Measurements from ENCODE around the gene SEMA4D. TPM values are rescaled to one million over a fixed set of nuclear protein-coding genes. Genes with fewer than 3 reads are reported as not detected.
A peak's percentile ranks its signal among the peaks of the same experiment; 100 is the strongest.

SEMA4D gene
- total RNA-seq, 1 donor from 2014 or later, result 49.9 TPM

DNA sequence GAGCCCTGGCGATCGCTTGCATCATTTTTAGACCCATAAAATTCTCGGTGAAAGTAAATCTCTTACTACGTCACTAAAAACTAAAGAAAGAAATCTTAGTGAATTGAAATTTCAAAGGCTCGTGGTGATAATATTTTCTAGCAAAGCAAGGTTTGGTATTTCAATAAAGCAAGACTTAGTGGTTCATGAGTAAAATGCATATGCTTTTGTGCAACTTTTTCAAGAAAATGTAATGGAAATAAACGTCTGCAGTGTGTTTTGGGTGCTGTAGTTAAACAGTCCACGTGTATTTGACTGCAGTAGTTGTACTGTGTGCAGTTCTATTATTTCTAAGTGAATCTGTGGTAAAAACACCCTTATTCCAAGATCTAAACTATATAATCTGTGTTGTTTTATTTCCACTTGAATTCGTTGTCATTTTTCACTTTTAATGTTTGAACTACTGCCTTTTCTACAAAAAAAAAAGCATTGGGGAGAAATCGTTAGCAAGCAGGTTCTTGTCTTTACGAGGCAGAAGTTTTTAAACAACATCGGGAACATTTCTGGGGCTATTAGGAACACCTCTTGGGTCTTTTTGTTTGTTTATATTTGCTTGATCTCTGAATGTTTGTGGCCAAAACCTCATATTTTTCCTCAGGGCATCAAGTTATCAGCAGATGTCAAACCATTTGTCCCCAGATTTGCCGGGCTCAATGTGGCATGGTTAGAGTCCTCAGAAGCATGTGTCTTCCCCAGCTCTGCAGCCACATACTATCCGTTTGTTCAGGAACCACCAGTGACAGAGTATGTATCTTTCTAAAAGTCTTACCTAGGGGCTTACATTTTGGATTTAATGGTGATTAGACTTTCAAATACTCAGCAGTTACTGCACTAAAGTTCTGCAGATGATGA, 178.7 kb downstream of the SEMA4D start:
- ATAC-seq, result no peak
- peak overlapping the region; percentile 100 for H3K27ac ChIP-seq
- peak overlapping the region; percentile 58 for H3K4me3 ChIP-seq
- peaks cover 26% of the 10 kb centered on the region for H3K36me3 ChIP-seq
- no peak for DNase-seq
- no peaks in the 10 kb centered on the region for H3K9me3 ChIP-seq
- TF ChIP-seq, protein P1, sequence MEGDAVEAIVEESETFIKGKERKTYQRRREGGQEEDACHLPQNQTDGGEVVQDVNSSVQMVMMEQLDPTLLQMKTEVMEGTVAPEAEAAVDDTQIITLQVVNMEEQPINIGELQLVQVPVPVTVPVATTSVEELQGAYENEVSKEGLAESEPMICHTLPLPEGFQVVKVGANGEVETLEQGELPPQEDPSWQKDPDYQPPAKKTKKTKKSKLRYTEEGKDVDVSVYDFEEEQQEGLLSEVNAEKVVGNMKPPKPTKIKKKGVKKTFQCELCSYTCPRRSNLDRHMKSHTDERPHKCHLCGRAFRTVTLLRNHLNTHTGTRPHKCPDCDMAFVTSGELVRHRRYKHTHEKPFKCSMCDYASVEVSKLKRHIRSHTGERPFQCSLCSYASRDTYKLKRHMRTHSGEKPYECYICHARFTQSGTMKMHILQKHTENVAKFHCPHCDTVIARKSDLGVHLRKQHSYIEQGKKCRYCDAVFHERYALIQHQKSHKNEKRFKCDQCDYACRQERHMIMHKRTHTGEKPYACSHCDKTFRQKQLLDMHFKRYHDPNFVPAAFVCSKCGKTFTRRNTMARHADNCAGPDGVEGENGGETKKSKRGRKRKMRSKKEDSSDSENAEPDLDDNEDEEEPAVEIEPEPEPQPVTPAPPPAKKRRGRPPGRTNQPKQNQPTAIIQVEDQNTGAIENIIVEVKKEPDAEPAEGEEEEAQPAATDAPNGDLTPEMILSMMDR (IDR thresholded peaks at IDR 0.05), result no peak
- intact Hi-C loops (cut with DNase I), result no loop called here
- no peaks in the 10 kb centered on the region for H3K27me3 ChIP-seq (ENCODE audit: low read depth)
- H3K4me1 ChIP-seq, result peaks cover 42% of the 10 kb centered on the region

DNA sequence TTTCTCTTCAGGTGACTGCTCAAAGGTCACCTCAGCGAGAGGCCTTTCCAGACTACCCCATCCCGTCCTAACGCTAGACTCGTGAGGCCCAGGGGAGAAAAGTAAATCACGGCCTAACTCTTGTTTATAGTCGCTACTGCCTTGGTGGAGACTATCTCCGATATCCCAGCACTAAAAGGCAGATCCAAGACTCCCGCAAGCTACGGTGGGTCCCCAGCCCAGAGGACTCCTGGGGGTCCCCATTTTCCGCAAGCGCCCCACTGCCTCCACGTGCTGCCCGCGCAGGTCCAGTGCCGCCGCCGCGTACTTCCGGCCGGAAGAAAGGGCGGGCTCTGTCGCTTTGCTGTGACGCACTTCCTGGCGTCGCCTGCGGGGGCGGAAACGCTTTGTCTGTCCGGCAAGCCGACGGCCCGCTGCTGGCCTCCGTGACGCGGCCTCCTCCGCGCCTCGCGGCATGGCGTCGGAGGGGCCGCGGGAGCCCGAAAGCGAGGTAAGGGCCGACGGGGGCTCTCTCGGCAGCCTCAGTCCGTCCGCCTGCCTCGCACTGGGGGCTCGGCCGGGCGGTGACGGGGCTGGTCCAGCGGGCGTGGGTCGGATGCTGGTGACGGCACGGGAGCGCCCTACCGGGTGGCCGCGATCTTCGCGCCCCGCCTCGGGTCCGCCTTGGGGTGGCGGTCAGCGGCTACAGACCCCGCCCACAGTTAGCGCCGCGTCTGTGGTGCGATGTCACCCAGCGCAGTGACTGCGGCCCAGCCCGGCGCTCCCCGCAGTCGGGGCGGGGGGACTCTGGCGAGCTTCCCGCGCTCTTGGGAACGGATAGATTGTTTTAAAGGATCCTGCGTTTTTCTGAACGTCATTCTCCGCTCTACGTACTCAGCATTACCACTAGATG, 179.5 kb downstream of the SEMA4D start, which contains the start of gene SECISBP2:
Gene SECISBP2 (plus strand): TSS at position 378 of the 892 bp plus-strand sequence. CDS start 77 bp downstream, at position 455.
- peak within 1 kb of the TSS; percentile 100 for H3K27ac ChIP-seq
- intact Hi-C loops (cut with DNase I), result no loop called here
- no peaks in the 10 kb centered on the region for H3K9me3 ChIP-seq
- peak; percentile 99 for ATAC-seq
- DNase-seq, result peak; percentile 97
- TF ChIP-seq, protein P1 (IDR thresholded peaks at IDR 0.05), result peak; percentile 76
- peaks cover 20% of the 10 kb centered on the region for H3K36me3 ChIP-seq
- H3K4me3 ChIP-seq, result peak within 1 kb of the TSS; percentile 58
- H3K27me3 ChIP-seq (ENCODE audit: low read depth), result no peaks in the 10 kb centered on the region
- H3K4me1 ChIP-seq, result peaks cover 34% of the 10 kb centered on the region

DNA sequence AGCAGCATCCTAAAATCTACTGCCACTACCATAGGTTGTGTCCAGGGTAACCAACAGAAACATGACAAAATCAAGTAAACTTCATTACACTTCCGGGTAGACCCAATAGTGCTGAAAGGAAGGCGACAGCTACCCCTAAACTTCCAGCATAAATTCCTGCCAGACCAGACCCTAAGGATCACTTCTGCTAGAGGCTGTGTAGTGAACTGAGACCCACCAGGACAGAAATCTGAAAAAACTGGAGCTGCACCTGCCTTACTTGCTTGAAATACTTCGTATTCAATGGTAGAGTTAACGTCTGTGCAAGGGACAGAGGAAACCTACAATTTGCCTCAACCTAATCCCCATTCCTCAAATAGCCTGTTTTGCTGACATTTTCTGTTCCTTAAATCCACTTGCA, 180.6 kb downstream of the SEMA4D start:
- Histone ChIP-seq H3K27ac (peak overlapping the region; percentile 100), H3K27me3 (ENCODE audit: low read depth) (no peaks in the 10 kb centered on the region), H3K36me3 (peaks cover 20% of the 10 kb centered on the region), H3K4me1 (peaks cover 32% of the 10 kb centered on the region), H3K4me3 (no peak overlapping the region), H3K9me3 (no peaks in the 10 kb centered on the region)
- ATAC-seq, result no peak
- DNase-seq, result no peak
- TF ChIP-seq, protein P1 (IDR thresholded peaks at IDR 0.05), result no peak
- intact Hi-C loops (cut with DNase I), result no loop called here

DNA sequence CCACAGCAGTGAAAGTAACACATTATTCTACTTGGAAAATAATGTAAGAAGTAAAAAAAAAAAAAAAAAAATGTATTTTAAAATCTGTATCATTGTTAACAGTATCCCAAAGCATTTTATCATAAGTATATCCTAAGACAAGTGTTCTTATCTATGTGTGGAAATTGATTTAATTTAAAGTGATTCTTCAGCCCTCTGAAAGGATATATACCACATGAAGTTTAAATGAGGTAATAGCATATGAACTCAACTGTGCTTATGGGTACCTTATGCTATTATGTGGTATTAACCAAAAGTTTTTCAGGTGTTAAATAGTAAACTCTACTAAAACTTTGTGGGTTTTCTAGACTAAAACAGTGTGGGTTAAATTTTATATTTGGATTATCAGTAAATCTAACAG, 182.4 kb downstream of the SEMA4D start:
- H3K4me3 ChIP-seq, result no peak overlapping the region
- H3K4me1 ChIP-seq, result peaks cover 35% of the 10 kb centered on the region
- no peak overlapping the region for H3K27ac ChIP-seq
- H3K9me3 ChIP-seq, result no peaks in the 10 kb centered on the region
- TF ChIP-seq, protein P1 (IDR thresholded peaks at IDR 0.05), result no peak
- ATAC-seq (no peak), DNase-seq (no peak)
- intact Hi-C loops (cut with DNase I), result no loop called here
- no peaks in the 10 kb centered on the region for H3K27me3 ChIP-seq (ENCODE audit: low read depth)
- H3K36me3 ChIP-seq, result peaks cover 11% of the 10 kb centered on the region

DNA sequence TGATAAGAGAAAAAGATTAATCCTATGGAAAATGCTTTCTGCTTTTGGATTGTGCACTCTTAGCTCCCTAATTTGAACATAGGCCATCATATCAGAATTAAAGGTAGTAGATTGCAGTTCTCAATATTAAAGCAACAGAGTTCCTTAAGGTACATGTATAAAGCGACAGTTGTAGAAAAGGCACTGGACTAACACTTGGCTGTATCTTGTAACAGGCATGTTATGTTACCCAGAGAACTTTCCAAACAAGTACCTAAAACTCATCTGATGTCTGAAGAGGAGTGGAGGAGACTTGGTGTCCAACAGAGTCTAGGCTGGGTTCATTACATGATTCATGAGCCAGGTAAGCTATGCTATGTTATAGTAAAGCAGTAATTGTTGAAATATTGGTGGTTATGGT, 183.0 kb downstream of the SEMA4D start:
- ATAC-seq, result no peak
- H3K36me3 ChIP-seq, result peaks cover 8% of the 10 kb centered on the region
- TF ChIP-seq, protein P1 (IDR thresholded peaks at IDR 0.05), result no peak
- H3K9me3 ChIP-seq, result no peaks in the 10 kb centered on the region
- intact Hi-C loops (cut with DNase I), result no loop called here
- no peaks in the 10 kb centered on the region for H3K27me3 ChIP-seq (ENCODE audit: low read depth)
- H3K27ac ChIP-seq, result no peak overlapping the region
- no peak overlapping the region for H3K4me3 ChIP-seq
- no peak for DNase-seq
- peaks cover 31% of the 10 kb centered on the region for H3K4me1 ChIP-seq
